ENCODE results near the gene COX7B. TPM values are rescaled to one million over a fixed set of nuclear protein-coding genes. Genes with fewer than 3 reads are reported as not detected.

Gene COX7B
- total and polyA plus RNA-seq, 2 of the 8 experiments (the other 6 are each of a cell fraction or from before 2014, with no cell fraction given), result 268 to 974 TPM

GRCh38 chrX:77949840-77950239 lies 50.6 kb downstream of the COX7B start:
- no peak overlapping the region for H3K18ac ChIP-seq (ENCODE audit: extremely low read depth, low read length)
- no peaks in the 10 kb centered on the region for H3K4me1 ChIP-seq (replicated peaks in 1 of 4; ENCODE audit: control insufficient read depth in 3 of 4, insufficient read depth in 4 of 4, low read length in 3 of 4)
- H3K23ac ChIP-seq (ENCODE audit: insufficient read length), result no peak overlapping the region
- no peak overlapping the region for H2AK5ac ChIP-seq (ENCODE audit: low read depth, low read length)
- H2BK20ac ChIP-seq (ENCODE audit: low read length), result no peak overlapping the region
- no peaks in the 10 kb centered on the region for H3K9me3 ChIP-seq (ENCODE audit: insufficient read depth in 2 of 2, low read depth in 1 of 2, low read length in 1 of 2)
- no peak overlapping the region for H2BK15ac ChIP-seq (ENCODE audit: low read length)
- FAIRE-seq (no peak), DNase-seq (ENCODE audit: low read depth in 1 of 2, low spot score in 2 of 2) (no peak)
- H3K14ac ChIP-seq (ENCODE audit: insufficient read length), result no peak overlapping the region
- H3K27ac ChIP-seq (ENCODE audit: low read depth, low read length), result no peak overlapping the region
- H3K79me1 ChIP-seq (ENCODE audit: low read depth, low read length), result no peaks in the 10 kb centered on the region
- ChIA-PET POLR2A (ENCODE audit: partially characterized antibody) (no interaction called here), CTCF (ENCODE audit: partially characterized antibody) (no interaction called here)
- no peaks in the 10 kb centered on the region for H3K36me3 ChIP-seq (ENCODE audit: control insufficient read depth in 2 of 4, insufficient read depth in 4 of 4, low read length in 3 of 4)
- no peaks in the 10 kb centered on the region for H4K20me1 ChIP-seq (replicated peaks in 1 of 2; ENCODE audit: control insufficient read depth in 1 of 2, insufficient read depth in 2 of 2, low read length in 2 of 2)
- no peaks in the 10 kb centered on the region for H3K23me2 ChIP-seq (ENCODE audit: low read depth, low read length)
- no peak overlapping the region for H4K91ac ChIP-seq (replicated peaks; ENCODE audit: insufficient read length, low read length)
- no peak overlapping the region for H3K4me2 ChIP-seq (ENCODE audit: insufficient read depth in 1 of 2, low read depth in 2 of 2, low read length in 2 of 2)
- H4K5ac ChIP-seq (ENCODE audit: insufficient read length, low read depth, low read length), result no peak overlapping the region
- no peak overlapping the region for H3K4ac ChIP-seq (replicated peaks; ENCODE audit: insufficient read length, low read depth, low read length)
- no peak overlapping the region for H3K4me3 ChIP-seq (ENCODE audit: extremely low read depth in 1 of 4, insufficient read depth in 2 of 4, low read depth in 3 of 4, low read length in 4 of 4)
- no peak overlapping the region for H2AFZ ChIP-seq (ENCODE audit: low read length)
- H3K79me2 ChIP-seq (ENCODE audit: control insufficient read depth in 1 of 2, insufficient read depth in 2 of 2, low read length in 2 of 2), result no peaks in the 10 kb centered on the region
- no peak overlapping the region for H2BK12ac ChIP-seq (ENCODE audit: low read depth, low read length)
- no peak overlapping the region for H4K8ac ChIP-seq (ENCODE audit: extremely low read depth, insufficient read depth, low read length)
- H2BK120ac ChIP-seq (replicated peaks; ENCODE audit: low read depth, low read length), result no peak overlapping the region
- no peak overlapping the region for H3K56ac ChIP-seq (replicated peaks; ENCODE audit: insufficient read length, low read depth, low read length)
- 92% methylated on average over 2 of the region's 2 CpGs; no CpG with 5 or more reads in 1 of the 2 experiments for WGBS, 2 experiments (ENCODE audit: extremely low coverage in 1 of 2, insufficient coverage in 1 of 2, insufficient read length in 1 of 2, insufficient replicate concordance in 2 of 2, low coverage in 1 of 2, low lambda C conversion rate in 2 of 2, missing lambda C conversion rate in 1 of 2)
- no peaks in the 10 kb centered on the region for H3K27me3 ChIP-seq (replicated peaks in 1 of 4; ENCODE audit: control insufficient read depth in 3 of 4, extremely low read depth in 1 of 4, insufficient read depth in 3 of 4, low read length in 3 of 4)
- no peak overlapping the region for H2BK5ac ChIP-seq (ENCODE audit: low read depth, low read length)
- no peak overlapping the region for H3K9ac ChIP-seq (replicated peaks in 1 of 4; ENCODE audit: extremely low read depth in 1 of 4, low read depth in 3 of 4, low read length in 3 of 4)
- TF ChIP-seq CHD7 (IDR thresholded peaks at IDR 0.05; ENCODE audit: insufficient replicate concordance, low read length), result no peak
